Measurements from ENCODE around the gene ODC1. TPM values are rescaled to one million over a fixed set of nuclear protein-coding genes. Genes with fewer than 3 reads are reported as not detected.
A peak's percentile ranks its signal among the peaks of the same experiment; 100 is the strongest.

The ODC1 gene
- total and polyA plus RNA-seq, 12 donors = 4.1 to 92.8 (median 56.0) TPM

- no peak for TF ChIP-seq CTCF (IDR thresholded peaks at IDR 0.05)
- Histone ChIP-seq H3K4me3 (no peak overlapping the region), H3K27me3 (no peaks in the 10 kb centered on the region), H3K36me3 (peaks cover 0 to 10% (median 0%) of the 10 kb centered on the region in 9 donors), H3K9me3 (peaks cover 0 to 4% (median 0%) of the 10 kb centered on the region in 11 donors), H3K4me1 (peaks cover 5 to 28% (median 24%) of the 10 kb centered on the region in 9 donors), H3K27ac (no peak overlapping the region)
- no peak for DNase-seq
- 93 to 95% methylated on average over 10 of the region's 10 CpGs for WGBS, 2 donors
- intact Hi-C loops (cut with DNase I) = loop anchor here in 6 of 10 donors (5.0 to 10.0 kb wide), 3 partner anchors 149 to 286 kb away; no protein-coding TSS in a partner anchor
- ATAC-seq = no peak
Observed at GRCh38 chr2:10413503-10413902, 34.6 kb downstream of the ODC1 start.

GRCh38 chr2:10412380-10412779, 35.7 kb downstream of the ODC1 start:
- Histone ChIP-seq H3K4me3 (no peak overlapping the region), H3K9me3 (peaks cover 0 to 4% (median 0%) of the 10 kb centered on the region in 11 donors), H3K27me3 (no peaks in the 10 kb centered on the region), H3K27ac (no peak overlapping the region), H3K36me3 (peaks cover 0 to 10% (median 0%) of the 10 kb centered on the region in 9 donors), H3K4me1 (peaks cover 5 to 39% (median 33%) of the 10 kb centered on the region in 9 donors)
- no peak for ATAC-seq
- intact Hi-C loops (cut with DNase I) = loop anchor here in 6 of 10 donors (5.0 to 10.0 kb wide), 3 partner anchors 148 to 285 kb away; no protein-coding TSS in a partner anchor
- TF ChIP-seq CTCF (IDR thresholded peaks at IDR 0.05) = no peak
- no peak for DNase-seq
- 95 to 100% methylated on average over 3 of the region's 3 CpGs for WGBS, 2 donors

GRCh38 chr2:10411557-10411956, 36.6 kb downstream of the ODC1 start:
- Histone ChIP-seq H3K4me1 (peaks cover 5 to 47% (median 42%) of the 10 kb centered on the region in 9 donors), H3K27ac (peak overlapping the region in 1 of 10 donors; percentile 73), H3K9me3 (peaks cover 0 to 4% (median 0%) of the 10 kb centered on the region in 11 donors), H3K27me3 (no peaks in the 10 kb centered on the region), H3K36me3 (peaks cover 0 to 10% (median 0%) of the 10 kb centered on the region in 9 donors), H3K4me3 (no peak overlapping the region)
- 88 to 93% methylated on average over 8 of the region's 8 CpGs for WGBS, 2 donors
- DNase-seq (no peak), ATAC-seq (no peak)
- intact Hi-C loops (cut with DNase I) = loop anchor here in 6 of 10 donors (5.0 to 10.0 kb wide), 3 partner anchors 147 to 284 kb away; no protein-coding TSS in a partner anchor
- no peak for TF ChIP-seq CTCF (IDR thresholded peaks at IDR 0.05)

- TF ChIP-seq CTCF (IDR thresholded peaks at IDR 0.05) = no peak
- Histone ChIP-seq H3K36me3 (peaks cover 0 to 10% (median 0%) of the 10 kb centered on the region in 9 donors), H3K4me3 (no peak overlapping the region), H3K27ac (peak overlapping the region in 2 of 10 donors; percentile 60 to 73), H3K9me3 (peaks cover 0 to 4% (median 0%) of the 10 kb centered on the region in 11 donors), H3K27me3 (no peaks in the 10 kb centered on the region), H3K4me1 (peaks cover 5 to 54% (median 48%) of the 10 kb centered on the region in 9 donors)
- WGBS, 2 donors = 88% methylated on average over 13 of the region's 13 CpGs
- intact Hi-C loops (cut with DNase I) = loop anchor here in 6 of 10 donors (5.0 to 10.0 kb wide), 3 partner anchors 146 to 284 kb away; no protein-coding TSS in a partner anchor
- ATAC-seq = no peak
- DNase-seq = no peak
Observed at GRCh38 chr2:10410823-10411437, 37.2 kb downstream of the ODC1 start.

Data from heart right ventricle (tissue), 16 donors.